Tibial nerve (tissue), 3 donors: ENCODE data around the gene NFIB.

Experiments
- CTCF ChIP-seq, 5 experiments: fragments of 200-600 bp in 3 of 5; fragments of 450-650 bp in 2 of 5; sonication (generic) in 3 of 5; IDR thresholded peaks; one replicate each; pipeline ENCODE4 v1.5.1; 2016 to 2019; ENCODE audit warnings: antibody characterized with exemption in 5 of 5, mild to moderate bottlenecking in 3 of 5, moderate library complexity in 2 of 5
- POLR2A ChIP-seq, 2 donors: fragments of 450-650 bp; IDR thresholded peaks; one replicate each; pipeline ENCODE4 v1.6.1; 2017; ENCODE audit warnings: antibody characterized with exemption in 2 of 2, mild to moderate bottlenecking in 2 of 2, moderate library complexity in 2 of 2

GRCh38 chr9:14232111-14232510 is 81.8 kb downstream of the NFIB start:
- TF ChIP-seq CTCF (IDR thresholded peaks at IDR 0.05) (no peak), POLR2A (IDR thresholded peaks at IDR 0.05) (no peak)
